HEK293T (cell line): Measurements from ENCODE around the gene MAST4.

Source experiments
- CTBP1 ChIP-seq: fragments of 450-650 bp; IDR thresholded peaks from 2 replicates; pipeline ENCODE4 v1.6.1; 2016; ENCODE audit warnings: borderline replicate concordance
- ELF4 ChIP-seq: fragments of 450-650 bp; IDR thresholded peaks from 2 replicates; pipeline ENCODE4 v1.6.1; 2017; ENCODE audit warnings: antibody characterized with exemption
- FOXA1 ChIP-seq: fragments of 450-650 bp; IDR thresholded peaks from 2 replicates; pipeline ENCODE4 v1.6.1; 2016; ENCODE audit warnings: mild to moderate bottlenecking
- FOXK2 ChIP-seq: fragments of 450-650 bp; IDR thresholded peaks from 2 replicates; pipeline ENCODE4 v1.6.1; 2016; ENCODE audit warnings: mild to moderate bottlenecking
- FOXM1 ChIP-seq: fragments of 450-650 bp; IDR thresholded peaks from 2 replicates; pipeline ENCODE4 v1.6.1; 2017; ENCODE audit warnings: mild to moderate bottlenecking, borderline replicate concordance
- HDGF ChIP-seq: fragments of 450-650 bp; IDR thresholded peaks from 2 replicates; pipeline ENCODE4 v1.6.1; 2017; ENCODE audit warnings: antibody characterized with exemption, borderline replicate concordance
- L3MBTL2 ChIP-seq: fragments of 450-650 bp; conservative IDR thresholded peaks from 2 replicates; pipeline ENCODE4 v1.6.1; 2016; ENCODE audit warnings: mild to moderate bottlenecking
- LEF1 ChIP-seq: fragments of 450-650 bp; IDR thresholded peaks from 2 replicates; pipeline ENCODE4 v1.6.1; 2017; ENCODE audit warnings: mild to moderate bottlenecking, borderline replicate concordance
- PKNOX1 ChIP-seq: fragments of 450-650 bp; IDR thresholded peaks from 2 replicates; pipeline ENCODE4 v1.6.1; 2016
- SP1 ChIP-seq: fragments of 450-650 bp; IDR thresholded peaks from 2 replicates; pipeline ENCODE4 v1.6.1; 2017
- SUZ12 ChIP-seq: fragments of 450-650 bp; IDR thresholded peaks from 2 replicates; pipeline ENCODE4 v1.6.1; 2016; ENCODE audit warnings: mild to moderate bottlenecking
- ZNF384 ChIP-seq: fragments of 450-650 bp; IDR thresholded peaks from 2 replicates; pipeline ENCODE4 v1.6.1; 2016

- no peak for TF ChIP-seq FOXM1
- TF ChIP-seq SP1: no peak
- TF ChIP-seq FOXA1: no peak
- TF ChIP-seq SUZ12: no peak
- no peak for TF ChIP-seq FOXK2
- TF ChIP-seq PKNOX1: no peak
- no peak for TF ChIP-seq ZNF384
- TF ChIP-seq ELF4: no peak
- no peak for TF ChIP-seq L3MBTL2
- no peak for TF ChIP-seq HDGF
- no peak for TF ChIP-seq CTBP1
- TF ChIP-seq LEF1: no peak
These were observed 117.8 kb downstream of the MAST4 start for GRCh38 chr5:66713998-66714397.
